SK-N-SH treated with all-trans-retinoic acid at 6 μM for 48 hours (cell line): ENCODE data around the gene SPEN.

Source experiments
- ARNTL ChIP-seq: fragments of 450-650 bp; formaldehyde crosslinking; IDR thresholded peaks from 2 replicates; pipeline ENCODE4 v1.5.0; 2020; ENCODE audit warnings: low read depth, mild to moderate bottlenecking, moderate library complexity, borderline replicate concordance
- CSDC2 ChIP-seq: fragments of 250-450 bp; sonication (Bioruptor Pico); IDR thresholded peaks from 2 replicates; pipeline ENCODE4 v1.5.0; 2020; ENCODE audit warnings: mild to moderate bottlenecking, moderate library complexity
- GLIS3 ChIP-seq: fragments of 250-450 bp; sonication (Bioruptor Pico); IDR thresholded peaks from 2 replicates; pipeline ENCODE4 v1.5.0; 2020; ENCODE audit warnings: mild to moderate bottlenecking, moderate library complexity
- RARB ChIP-seq: fragments of 250-450 bp; sonication (Bioruptor Pico); IDR thresholded peaks from 2 replicates; pipeline ENCODE4 v1.8.0; 2021; ENCODE audit warnings: mild to moderate bottlenecking, moderate library complexity
- SNAI2 ChIP-seq: fragments of 250-450 bp; sonication (Bioruptor Pico); IDR thresholded peaks from 2 replicates; pipeline ENCODE4 v1.5.0; 2020; ENCODE audit warnings: mild to moderate bottlenecking, moderate library complexity
- TSHZ2 ChIP-seq: fragments of 250-450 bp; sonication (Bioruptor Pico); IDR thresholded peaks from 2 replicates; pipeline ENCODE4 v1.5.0; 2020; ENCODE audit warnings: mild to moderate bottlenecking, moderate library complexity
- ZNF565 ChIP-seq: fragments of 450-650 bp; formaldehyde crosslinking; conservative IDR thresholded peaks from 2 replicates; pipeline ENCODE4 v1.5.0; 2020; ENCODE audit warnings: low read depth, mild to moderate bottlenecking, moderate library complexity
- ZNF70 ChIP-seq: fragments of 450-650 bp; formaldehyde crosslinking; IDR thresholded peaks from 2 replicates; pipeline ENCODE4 v1.5.0; 2020; ENCODE audit warnings: mild to moderate bottlenecking, moderate library complexity
- ZNF8 ChIP-seq: fragments of 450-650 bp; formaldehyde crosslinking; IDR thresholded peaks from 2 replicates; pipeline ENCODE4 v1.5.0; 2020; ENCODE audit warnings: mild to moderate bottlenecking, moderate library complexity
- TF ChIP-seq, protein P1 (sequence below): fragments of 250-450 bp; sonication (Bioruptor Pico); IDR thresholded peaks from 2 replicates; pipeline ENCODE4 v1.8.0; 2020; ENCODE audit warnings: mild to moderate bottlenecking, moderate library complexity, borderline replicate concordance

GRCh38 chr1:15837931-15838330, 9.6 kb upstream of the SPEN start:
- TF ChIP-seq CSDC2 (CRISPR knock-in tag) (no peak), ZNF8 (no peak), GLIS3 (CRISPR knock-in tag) (no peak), TSHZ2 (CRISPR knock-in tag) (no peak), ZNF70 (CRISPR knock-in tag) (no peak), RARB (no peak), ZNF565 (CRISPR knock-in tag) (no peak), ARNTL (CRISPR knock-in tag) (no peak), SNAI2 (CRISPR knock-in tag) (no peak)
- TF ChIP-seq, protein P1, sequence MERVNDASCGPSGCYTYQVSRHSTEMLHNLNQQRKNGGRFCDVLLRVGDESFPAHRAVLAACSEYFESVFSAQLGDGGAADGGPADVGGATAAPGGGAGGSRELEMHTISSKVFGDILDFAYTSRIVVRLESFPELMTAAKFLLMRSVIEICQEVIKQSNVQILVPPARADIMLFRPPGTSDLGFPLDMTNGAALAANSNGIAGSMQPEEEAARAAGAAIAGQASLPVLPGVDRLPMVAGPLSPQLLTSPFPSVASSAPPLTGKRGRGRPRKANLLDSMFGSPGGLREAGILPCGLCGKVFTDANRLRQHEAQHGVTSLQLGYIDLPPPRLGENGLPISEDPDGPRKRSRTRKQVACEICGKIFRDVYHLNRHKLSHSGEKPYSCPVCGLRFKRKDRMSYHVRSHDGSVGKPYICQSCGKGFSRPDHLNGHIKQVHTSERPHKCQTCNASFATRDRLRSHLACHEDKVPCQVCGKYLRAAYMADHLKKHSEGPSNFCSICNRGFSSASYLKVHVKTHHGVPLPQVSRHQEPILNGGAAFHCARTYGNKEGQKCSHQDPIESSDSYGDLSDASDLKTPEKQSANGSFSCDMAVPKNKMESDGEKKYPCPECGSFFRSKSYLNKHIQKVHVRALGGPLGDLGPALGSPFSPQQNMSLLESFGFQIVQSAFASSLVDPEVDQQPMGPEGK (CRISPR knock-in tag), result no peak
